Prostate gland (tissue), 2 donors: Measurements from ENCODE around the gene NAV2. TPM values are rescaled to one million over a fixed set of nuclear protein-coding genes. Genes with fewer than 3 reads are reported as not detected.
A peak's percentile ranks its signal among the peaks of the same experiment; 100 is the strongest.

Experiments
- DNase-seq: peaks from one replicate; pipeline ENCODE4 v3.0.0-alpha.2; 2019; ENCODE audit warnings: low spot score
- H3K27ac ChIP-seq, 2 donors: fragments of 200-600 bp; sonication (generic); 2 replicates each; pipeline ENCODE4 v1.5.1; 2017 to 2019
- H3K27me3 ChIP-seq: fragments of 200-600 bp; sonication (generic); replicated peaks from 2 replicates; pipeline ENCODE4 v1.5.1; 2019; ENCODE audit not compliant: insufficient read depth
- H3K36me3 ChIP-seq, 2 donors: fragments of 200-600 bp; sonication (generic); 1 replicate in 1 of 2; 2 replicates in 1 of 2; pipeline versions ENCODE4 v1.5.1 to v1.8.1; 2017 to 2019
- H3K4me1 ChIP-seq: fragments of 200-600 bp; sonication (generic); replicated peaks from 2 replicates; pipeline ENCODE4 v1.5.1; 2019
- H3K4me3 ChIP-seq, 2 donors: fragments of 200-600 bp; sonication (generic); 2 replicates each; pipeline ENCODE4 v1.5.1; 2017 to 2019
- H3K9me3 ChIP-seq: fragments of 200-600 bp; sonication (generic); 2 replicates; pipeline ENCODE4 v1.5.1; 2017
- CTCF ChIP-seq, 4 experiments: fragments of 200-600 bp in 2 of 4; fragments of 450-650 bp in 2 of 4; sonication (generic) in 2 of 4; IDR thresholded peaks; 1 replicate in 3 of 4; 2 replicates in 1 of 4; pipeline ENCODE4 v1.5.1; 2016 to 2019; ENCODE audit warnings: antibody characterized with exemption in 4 of 4, mild to moderate bottlenecking in 2 of 4, moderate library complexity in 2 of 4
- POLR2A ChIP-seq: fragments of 450-650 bp; IDR thresholded peaks from one replicate; pipeline ENCODE4 v1.6.1; 2016; ENCODE audit warnings: antibody characterized with exemption, mild to moderate bottlenecking
- POLR2AphosphoS5 ChIP-seq: sonication (generic); formaldehyde crosslinking; IDR thresholded peaks from one replicate; pipeline ENCODE4 v1.6.1; 2017; ENCODE audit warnings: antibody characterized with exemption
- WGBS: methylation state at CpG from one replicate; pipeline ENCODE4 v1.1.5; 2018; 5-methylcytosine and 5-hydroxymethylcytosine counted together
- intact Hi-C: fragments of 100-400 bp; cut with DNase I; formaldehyde crosslinking; loops from one replicate; pipeline ENCODE4 v1.14.2; 2022
- total RNA-seq, 2 donors: library from RNA; depleted of rRNA; stranded (reverse); fragments of >200 nt; gene quantifications; one replicate each; pipeline ENCODE4 v1.1.0, GENCODE V29; 2016

NAV2 gene
- total RNA-seq, 2 donors from 2014 or later: 17.1 to 26.6 TPM

GRCh38 chr11:19675397-19675796, 37.2 kb upstream of the NAV2 start:
- Histone ChIP-seq H3K27me3 (no peaks in the 10 kb centered on the region), H3K27ac (peak overlapping the region; percentile 69 to 83), H3K9me3 (no peaks in the 10 kb centered on the region), H3K4me3 (no peak overlapping the region), H3K36me3 (no peaks in the 10 kb centered on the region), H3K4me1 (no peaks in the 10 kb centered on the region)
- TF ChIP-seq POLR2A (no peak), CTCF (IDR thresholded peaks at IDR 0.05) (no peak), POLR2AphosphoS5 (peak; percentile 42)
- 74% methylated on average over 5 of the region's 5 CpGs for WGBS
- intact Hi-C loops: no loop called here
- DNase-seq: peak; percentile 45

- no peak for TF ChIP-seq POLR2A
- no peak for TF ChIP-seq CTCF (IDR thresholded peaks at IDR 0.05)
- TF ChIP-seq POLR2AphosphoS5: no peak
- Histone ChIP-seq H3K4me3 (no peak overlapping the region), H3K9me3 (no peaks in the 10 kb centered on the region), H3K4me1 (no peaks in the 10 kb centered on the region), H3K27me3 (no peaks in the 10 kb centered on the region), H3K27ac (peak overlapping the region; percentile 31 to 40), H3K36me3 (no peaks in the 10 kb centered on the region)
- no peak for DNase-seq
- intact Hi-C loops: no loop called here
- 78% methylated on average over 15 of the region's 15 CpGs for WGBS
Measured at GRCh38 chr11:19676475-19677380, 35.9 kb upstream of the NAV2 start.

GRCh38 chr11:19677381-19678080, 35.1 kb upstream of the NAV2 start:
- TF ChIP-seq POLR2AphosphoS5 (no peak), CTCF (IDR thresholded peaks at IDR 0.05) (no peak), POLR2A (no peak)
- Histone ChIP-seq H3K27ac (peak overlapping the region; percentile 31 to 40), H3K4me3 (no peak overlapping the region), H3K4me1 (no peaks in the 10 kb centered on the region), H3K27me3 (no peaks in the 10 kb centered on the region), H3K9me3 (no peaks in the 10 kb centered on the region), H3K36me3 (no peaks in the 10 kb centered on the region)
- 37% methylated on average over 8 of the region's 8 CpGs for WGBS
- no peak for DNase-seq
- intact Hi-C loops: no loop called here

GRCh38 chr11:19679952-19680828, 32.4 kb upstream of the NAV2 start:
- DNase-seq: peak; percentile 77
- TF ChIP-seq POLR2AphosphoS5 (peak; percentile 91), POLR2A (peak; percentile 36), CTCF (IDR thresholded peaks at IDR 0.05) (peak in 1 of 4 experiments; percentile 47)
- H3K27ac ChIP-seq: peak overlapping the region; percentile 61 to 64
- no peak overlapping the region for H3K4me3 ChIP-seq
- H3K9me3 ChIP-seq: no peaks in the 10 kb centered on the region
- H3K4me1 ChIP-seq: no peaks in the 10 kb centered on the region
- no peaks in the 10 kb centered on the region for H3K27me3 ChIP-seq
- H3K36me3 ChIP-seq: no peaks in the 10 kb centered on the region
- intact Hi-C loops: loop anchor here (5.0 kb wide), 3 partner anchors 53 to 103 kb away; no protein-coding TSS in a partner anchor
- 22% methylated on average over 12 of the region's 12 CpGs for WGBS
